HUES6 (cell line): ENCODE measurements around the gene GALNT16.

Experiments
- H3K27ac ChIP-seq: 2 replicates; pipeline ENCODE4 v1.7.0; 2013; ENCODE audit warnings: low read depth, mild to moderate bottlenecking, low read length, inconsistent platforms
- H3K27me3 ChIP-seq: 2 replicates; pipeline ENCODE4 v1.6.1; 2013; ENCODE audit warnings: low read length; ENCODE audit not compliant: control insufficient read depth, insufficient read depth
- H3K36me3 ChIP-seq: 2 replicates; pipeline ENCODE4 v1.6.1; 2013; ENCODE audit warnings: low read length; ENCODE audit not compliant: control insufficient read depth, insufficient read depth
- H3K4me1 ChIP-seq: 2 replicates; pipeline ENCODE4 v1.6.1; 2013; ENCODE audit warnings: low read length; ENCODE audit not compliant: control insufficient read depth, insufficient read depth
- H3K4me3 ChIP-seq: 2 replicates; pipeline ENCODE4 v1.5.1; 2013; ENCODE audit warnings: low read depth, low read length
- H3K9ac ChIP-seq: one replicate; pipeline ENCODE4 v1.6.1; 2013; ENCODE audit warnings: mild to moderate bottlenecking, low read length
- H3K9me3 ChIP-seq: 2 replicates; pipeline ENCODE4 v1.6.1; 2013; ENCODE audit warnings: low read depth, low read length; ENCODE audit not compliant: control insufficient read depth, insufficient read depth

GALNT16 gene

GRCh38 chr14:69328317-69328716, 68.4 kb downstream of the GALNT16 start:
- Histone ChIP-seq H3K27me3 (no peaks in the 10 kb centered on the region), H3K9me3 (no peaks in the 10 kb centered on the region), H3K4me1 (peaks cover 8% of the 10 kb centered on the region), H3K4me3 (no peak overlapping the region), H3K9ac (no peak overlapping the region), H3K27ac (no peak overlapping the region), H3K36me3 (no peaks in the 10 kb centered on the region)

GRCh38 chr14:69328765-69329164, 68.8 kb downstream of the GALNT16 start:
- H3K27me3 ChIP-seq = no peaks in the 10 kb centered on the region
- H3K9me3 ChIP-seq = no peaks in the 10 kb centered on the region
- H3K27ac ChIP-seq = no peak overlapping the region
- no peak overlapping the region for H3K9ac ChIP-seq
- H3K36me3 ChIP-seq = no peaks in the 10 kb centered on the region
- no peak overlapping the region for H3K4me3 ChIP-seq
- H3K4me1 ChIP-seq = peaks cover 3% of the 10 kb centered on the region

- Histone ChIP-seq H3K36me3 (no peaks in the 10 kb centered on the region), H3K4me1 (no peaks in the 10 kb centered on the region; the same call in 1 of the 2 replicates), H3K9me3 (no peaks in the 10 kb centered on the region), H3K27ac (no peak overlapping the region), H3K9ac (no peak overlapping the region), H3K4me3 (no peak overlapping the region), H3K27me3 (no peaks in the 10 kb centered on the region)
Observed at GRCh38 chr14:69331206-69331605, 71.2 kb downstream of the GALNT16 start.

GRCh38 chr14:69332782-69333395, 72.9 kb downstream of the GALNT16 start:
- Histone ChIP-seq H3K4me1 (no peaks in the 10 kb centered on the region; the same call in 1 of the 2 replicates), H3K9ac (no peak overlapping the region), H3K4me3 (no peak overlapping the region), H3K36me3 (no peaks in the 10 kb centered on the region), H3K9me3 (no peaks in the 10 kb centered on the region), H3K27ac (no peak overlapping the region), H3K27me3 (no peaks in the 10 kb centered on the region)

- H3K27me3 ChIP-seq = no peaks in the 10 kb centered on the region
- no peak overlapping the region for H3K9ac ChIP-seq
- H3K4me3 ChIP-seq = no peak overlapping the region
- no peaks in the 10 kb centered on the region for H3K36me3 ChIP-seq
- H3K4me1 ChIP-seq = no peaks in the 10 kb centered on the region; the same call in 1 of the 2 replicates
- no peak overlapping the region for H3K27ac ChIP-seq
- no peaks in the 10 kb centered on the region for H3K9me3 ChIP-seq
Observed at GRCh38 chr14:69333791-69334337, 73.9 kb downstream of the GALNT16 start.

- Histone ChIP-seq H3K9me3 (no peaks in the 10 kb centered on the region), H3K36me3 (no peaks in the 10 kb centered on the region), H3K4me1 (no peaks in the 10 kb centered on the region; the same call in 1 of the 2 replicates), H3K27me3 (no peaks in the 10 kb centered on the region), H3K9ac (no peak overlapping the region), H3K27ac (no peak overlapping the region), H3K4me3 (no peak overlapping the region)
Observed at GRCh38 chr14:69334576-69334975, 74.6 kb downstream of the GALNT16 start.

GRCh38 chr14:69335371-69335771, 75.4 kb downstream of the GALNT16 start:
- H3K9ac ChIP-seq = no peak overlapping the region
- no peaks in the 10 kb centered on the region for H3K36me3 ChIP-seq
- no peaks in the 10 kb centered on the region for H3K9me3 ChIP-seq
- H3K4me3 ChIP-seq = no peak overlapping the region
- no peaks in the 10 kb centered on the region; the same call in 1 of the 2 replicates for H3K4me1 ChIP-seq
- no peaks in the 10 kb centered on the region for H3K27me3 ChIP-seq
- H3K27ac ChIP-seq = no peak overlapping the region

- H3K9ac ChIP-seq = no peak overlapping the region
- no peaks in the 10 kb centered on the region for H3K36me3 ChIP-seq
- H3K4me1 ChIP-seq = no peaks in the 10 kb centered on the region; the same call in 1 of the 2 replicates
- H3K27ac ChIP-seq = no peak overlapping the region
- no peaks in the 10 kb centered on the region for H3K27me3 ChIP-seq
- no peaks in the 10 kb centered on the region for H3K9me3 ChIP-seq
- no peak overlapping the region for H3K4me3 ChIP-seq
Observed at GRCh38 chr14:69337984-69338383, 78.0 kb downstream of the GALNT16 start.

- no peak overlapping the region for H3K27ac ChIP-seq
- no peaks in the 10 kb centered on the region for H3K27me3 ChIP-seq
- no peaks in the 10 kb centered on the region; the same call in 1 of the 2 replicates for H3K4me1 ChIP-seq
- no peaks in the 10 kb centered on the region for H3K9me3 ChIP-seq
- no peak overlapping the region for H3K4me3 ChIP-seq
- no peaks in the 10 kb centered on the region for H3K36me3 ChIP-seq
- no peak overlapping the region for H3K9ac ChIP-seq
Observed at GRCh38 chr14:69339426-69339825, 79.5 kb downstream of the GALNT16 start.

GRCh38 chr14:69342928-69343525, 83.1 kb downstream of the GALNT16 start:
- Histone ChIP-seq H3K9me3 (no peaks in the 10 kb centered on the region), H3K4me1 (peaks cover 8% of the 10 kb centered on the region; the same call in 1 of the 2 replicates), H3K27me3 (no peaks in the 10 kb centered on the region; the same call in 1 of the 2 replicates), H3K4me3 (no peak overlapping the region), H3K36me3 (no peaks in the 10 kb centered on the region), H3K27ac (no peak overlapping the region), H3K9ac (no peak overlapping the region)

- no peaks in the 10 kb centered on the region; the same call in 1 of the 2 replicates for H3K27me3 ChIP-seq
- peaks cover 8% of the 10 kb centered on the region; the same call in 1 of the 2 replicates for H3K4me1 ChIP-seq
- H3K9me3 ChIP-seq = no peaks in the 10 kb centered on the region
- no peaks in the 10 kb centered on the region for H3K36me3 ChIP-seq
- no peak overlapping the region for H3K9ac ChIP-seq
- no peak overlapping the region for H3K4me3 ChIP-seq
- H3K27ac ChIP-seq = no peak overlapping the region
Observed at GRCh38 chr14:69344171-69344570, 84.2 kb downstream of the GALNT16 start.
